Measurements from ENCODE around the gene ATXN7L1. TPM values are rescaled to one million over a fixed set of nuclear protein-coding genes. Genes with fewer than 3 reads are reported as not detected.
A peak's percentile ranks its signal among the peaks of the same experiment; 100 is the strongest.
"Not testable (repeated sequence)": the region's sequence is repeated elsewhere in the genome, so short reads cannot be mapped to it uniquely, and the experiment has no call there.

Gene ATXN7L1
- total RNA-seq, 2 donors from 2014 or later = 3.6 to 5.4 TPM

GRCh38 chr7:105790996-105791395 is 85.4 kb downstream of the ATXN7L1 start:
- no peak overlapping the region for H3K4me3 Mint-ChIP-seq
- ATAC-seq (no peak), DNase-seq (ENCODE audit: low spot score) (no peak)
- no peaks in the 10 kb centered on the region for H3K36me3 Mint-ChIP-seq
- H3K27me3 Mint-ChIP-seq = no peaks in the 10 kb centered on the region
- no peaks in the 10 kb centered on the region for H3K9me3 Mint-ChIP-seq
- peaks cover 10 to 14% of the 10 kb centered on the region in 2 donors for H3K4me1 Mint-ChIP-seq (ENCODE audit: low read depth in 2 of 2)
- peak overlapping the region in 1 of 2 donors; percentile 73 for H3K27ac Mint-ChIP-seq

- H3K27ac Mint-ChIP-seq = peak overlapping the region in 1 of 2 donors; percentile 73
- H3K4me3 Mint-ChIP-seq; H3K9me3 Mint-ChIP-seq; ATAC-seq; H3K36me3 Mint-ChIP-seq; DNase-seq (ENCODE audit: low spot score); H3K27me3 Mint-ChIP-seq: not testable (repeated sequence)
- H3K4me1 Mint-ChIP-seq (ENCODE audit: low read depth in 2 of 2) = peaks cover 10 to 14% of the 10 kb centered on the region in 2 donors
These were observed 85.9 kb downstream of the ATXN7L1 start for GRCh38 chr7:105790452-105790851.

GRCh38 chr7:105788816-105789349 is 87.5 kb downstream of the ATXN7L1 start:
- DNase-seq (ENCODE audit: low spot score) (peak; percentile 23), ATAC-seq (no peak)
- no peak overlapping the region for H3K4me3 Mint-ChIP-seq
- no peak overlapping the region for H3K27ac Mint-ChIP-seq
- no peaks in the 10 kb centered on the region for H3K9me3 Mint-ChIP-seq
- no peaks in the 10 kb centered on the region for H3K27me3 Mint-ChIP-seq
- peaks cover 10 to 19% of the 10 kb centered on the region in 2 donors for H3K4me1 Mint-ChIP-seq (ENCODE audit: low read depth in 2 of 2)
- H3K36me3 Mint-ChIP-seq = no peaks in the 10 kb centered on the region

- ATAC-seq (no peak), DNase-seq (ENCODE audit: low spot score) (peak; percentile 54)
- H3K4me3 Mint-ChIP-seq = no peak overlapping the region
- H3K9me3 Mint-ChIP-seq = no peaks in the 10 kb centered on the region
- peaks cover 9 to 18% of the 10 kb centered on the region in 2 donors for H3K4me1 Mint-ChIP-seq (ENCODE audit: low read depth in 2 of 2)
- no peaks in the 10 kb centered on the region for H3K27me3 Mint-ChIP-seq
- no peak overlapping the region for H3K27ac Mint-ChIP-seq
- H3K36me3 Mint-ChIP-seq = no peaks in the 10 kb centered on the region
These were observed 88.0 kb downstream of the ATXN7L1 start for GRCh38 chr7:105788356-105788755.

- Mint-ChIP-seq H3K36me3 (no peaks in the 10 kb centered on the region), H3K4me1 (ENCODE audit: low read depth in 2 of 2) (peaks cover 3 to 13% of the 10 kb centered on the region in 2 donors), H3K27me3 (no peaks in the 10 kb centered on the region), H3K9me3 (no peaks in the 10 kb centered on the region), H3K27ac (no peak overlapping the region), H3K4me3 (no peak overlapping the region)
- ATAC-seq (no peak), DNase-seq (ENCODE audit: low spot score) (no peak)
These were observed 88.6 kb downstream of the ATXN7L1 start for GRCh38 chr7:105787793-105788192.

GRCh38 chr7:105786520-105787470 is 89.6 kb downstream of the ATXN7L1 start:
- H3K36me3 Mint-ChIP-seq = no peaks in the 10 kb centered on the region
- H3K27ac Mint-ChIP-seq = no peak overlapping the region
- no peak overlapping the region for H3K4me3 Mint-ChIP-seq
- peak; percentile 8 for DNase-seq (ENCODE audit: low spot score)
- no peaks in the 10 kb centered on the region for H3K9me3 Mint-ChIP-seq
- peaks cover 0 to 8% of the 10 kb centered on the region in 2 donors for H3K4me1 Mint-ChIP-seq (ENCODE audit: low read depth in 2 of 2)
- ATAC-seq = no peak
- H3K27me3 Mint-ChIP-seq = no peaks in the 10 kb centered on the region

GRCh38 chr7:105782391-105783042 is 93.9 kb downstream of the ATXN7L1 start:
- H3K27me3 Mint-ChIP-seq = no peaks in the 10 kb centered on the region
- no peaks in the 10 kb centered on the region for H3K36me3 Mint-ChIP-seq
- no peak overlapping the region for H3K4me3 Mint-ChIP-seq
- ATAC-seq = peak in 1 of 2 donors; percentile 62
- peaks cover 0 to 5% of the 10 kb centered on the region in 2 donors for H3K4me1 Mint-ChIP-seq (ENCODE audit: low read depth in 2 of 2)
- peak; percentile 42 for DNase-seq (ENCODE audit: low spot score)
- H3K9me3 Mint-ChIP-seq = no peaks in the 10 kb centered on the region
- H3K27ac Mint-ChIP-seq = no peak overlapping the region

GRCh38 chr7:105779856-105780780 is 96.3 kb downstream of the ATXN7L1 start:
- DNase-seq (ENCODE audit: low spot score) (no peak), ATAC-seq (no peak)
- Mint-ChIP-seq H3K27me3 (no peaks in the 10 kb centered on the region), H3K4me1 (ENCODE audit: low read depth in 2 of 2) (peaks cover 0 to 5% of the 10 kb centered on the region in 2 donors), H3K36me3 (no peaks in the 10 kb centered on the region), H3K27ac (no peak overlapping the region), H3K9me3 (no peaks in the 10 kb centered on the region), H3K4me3 (no peak overlapping the region)

- H3K4me3 Mint-ChIP-seq = no peak overlapping the region
These were observed 97.4 kb downstream of the ATXN7L1 start for GRCh38 chr7:105778956-105779355.

GRCh38 chr7:105776986-105777910 is 99.2 kb downstream of the ATXN7L1 start:
- DNase-seq (ENCODE audit: low spot score) (no peak), ATAC-seq (no peak)
- no peaks in the 10 kb centered on the region for H3K36me3 Mint-ChIP-seq
- no peak overlapping the region for H3K4me3 Mint-ChIP-seq
- no peak overlapping the region for H3K27ac Mint-ChIP-seq
- H3K27me3 Mint-ChIP-seq = no peaks in the 10 kb centered on the region
- no peaks in the 10 kb centered on the region for H3K9me3 Mint-ChIP-seq
- H3K4me1 Mint-ChIP-seq (ENCODE audit: low read depth in 2 of 2) = peaks cover 0 to 5% of the 10 kb centered on the region in 2 donors

More at GRCh38 chr7:105778956-105779355, 97.4 kb downstream of the ATXN7L1 start:
- ATAC-seq (no peak), DNase-seq (ENCODE audit: low spot score) (no peak)
- H3K4me1 Mint-ChIP-seq (ENCODE audit: low read depth in 2 of 2) = no peaks in the 10 kb centered on the region
- no peaks in the 10 kb centered on the region for H3K36me3 Mint-ChIP-seq
- no peaks in the 10 kb centered on the region for H3K9me3 Mint-ChIP-seq
- no peak overlapping the region for H3K27ac Mint-ChIP-seq
- H3K27me3 Mint-ChIP-seq = no peaks in the 10 kb centered on the region

- Mint-ChIP-seq H3K36me3 (no peaks in the 10 kb centered on the region), H3K4me1 (ENCODE audit: low read depth in 2 of 2) (peaks cover 0 to 5% of the 10 kb centered on the region in 2 donors), H3K9me3 (no peaks in the 10 kb centered on the region), H3K27me3 (no peaks in the 10 kb centered on the region), H3K4me3 (no peak overlapping the region), H3K27ac (no peak overlapping the region)
- DNase-seq (ENCODE audit: low spot score) (no peak), ATAC-seq (no peak)
These were observed 100.2 kb downstream of the ATXN7L1 start for GRCh38 chr7:105776068-105776790.

- Mint-ChIP-seq H3K27me3 (no peaks in the 10 kb centered on the region), H3K36me3 (no peaks in the 10 kb centered on the region), H3K4me3 (no peak overlapping the region), H3K27ac (no peak overlapping the region), H3K9me3 (no peaks in the 10 kb centered on the region), H3K4me1 (ENCODE audit: low read depth in 2 of 2) (peaks cover 0 to 5% of the 10 kb centered on the region in 2 donors)
- no peak for ATAC-seq
- no peak for DNase-seq (ENCODE audit: low spot score)
These were observed 100.8 kb downstream of the ATXN7L1 start for GRCh38 chr7:105775580-105775979.

Data from natural killer cell treated with Interleukin-12 subunit alpha and Interleukin-12 subunit beta and Interleukin-15 and Interleukin-18, amount 100 ng/mL, for 72 hours (primary cell).